Fibroblast of skin of back (primary cell): ENCODE results near the gene ACAA1.
A peak's percentile ranks its signal among the peaks of the same experiment; 100 is the strongest.

Experiments
- DNase-seq: peaks from one replicate; pipeline ENCODE4 v3.0.0-alpha.2; 2013

ACAA1 gene

DNA sequence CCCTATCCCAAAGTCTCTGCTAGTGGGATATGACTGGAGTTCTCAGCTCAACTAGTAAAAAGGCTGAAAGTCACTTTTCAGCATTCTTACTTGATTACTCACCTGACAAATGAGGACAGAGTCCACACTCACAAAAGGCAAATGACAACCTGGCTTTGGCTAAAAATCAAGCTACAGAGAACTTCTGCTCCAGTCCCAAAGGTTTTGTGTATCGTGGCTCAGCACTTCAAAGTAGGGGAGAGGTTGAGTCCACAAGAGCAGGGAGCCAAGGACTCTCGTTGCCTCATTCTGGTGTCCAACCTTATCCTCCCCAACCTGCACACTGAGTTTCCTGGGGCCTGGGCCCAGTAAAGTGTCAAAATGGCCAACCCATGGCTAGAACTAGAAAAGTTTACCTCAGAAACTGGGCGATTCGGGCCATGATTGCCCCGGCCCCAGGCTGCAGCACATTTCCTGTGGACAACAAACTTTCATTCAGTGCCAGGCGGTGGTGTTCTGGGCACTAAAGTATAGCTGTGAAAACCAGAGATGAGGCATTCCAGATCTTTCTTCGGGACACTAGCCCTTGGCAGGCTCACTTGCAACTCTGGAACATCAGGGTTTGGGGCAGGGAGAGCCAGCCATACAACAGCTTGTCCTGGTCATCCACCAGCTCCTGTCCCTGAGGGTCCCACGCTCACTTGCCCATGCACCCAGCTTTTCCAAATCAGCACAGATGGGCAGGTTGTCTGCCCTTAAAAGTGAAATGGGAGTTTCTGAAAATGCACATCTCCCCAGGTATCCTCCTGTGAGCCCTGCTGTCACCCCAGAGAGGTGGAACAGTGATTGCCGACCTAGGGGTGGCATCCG is 3.1 kb downstream of the ACAA1 start:
- DNase-seq = no peak

DNA sequence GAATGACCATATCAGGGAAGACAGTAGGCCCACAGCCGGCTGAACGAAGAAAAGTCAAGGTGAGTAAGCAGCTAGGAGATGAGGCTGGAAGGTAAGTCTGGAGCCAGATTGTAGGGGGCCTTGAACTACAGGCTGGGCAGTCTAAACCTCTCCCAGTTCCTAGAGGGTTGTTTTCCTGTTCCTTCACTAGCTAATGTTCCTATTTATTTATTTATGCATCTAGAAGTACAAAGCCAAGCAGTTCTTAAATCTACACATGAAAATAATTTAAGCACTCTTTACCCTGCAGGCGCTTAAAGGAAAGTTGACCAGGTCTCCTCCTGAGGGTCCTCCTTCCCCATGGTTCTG is 3.7 kb downstream of the ACAA1 start:
- no peak for DNase-seq

DNA sequence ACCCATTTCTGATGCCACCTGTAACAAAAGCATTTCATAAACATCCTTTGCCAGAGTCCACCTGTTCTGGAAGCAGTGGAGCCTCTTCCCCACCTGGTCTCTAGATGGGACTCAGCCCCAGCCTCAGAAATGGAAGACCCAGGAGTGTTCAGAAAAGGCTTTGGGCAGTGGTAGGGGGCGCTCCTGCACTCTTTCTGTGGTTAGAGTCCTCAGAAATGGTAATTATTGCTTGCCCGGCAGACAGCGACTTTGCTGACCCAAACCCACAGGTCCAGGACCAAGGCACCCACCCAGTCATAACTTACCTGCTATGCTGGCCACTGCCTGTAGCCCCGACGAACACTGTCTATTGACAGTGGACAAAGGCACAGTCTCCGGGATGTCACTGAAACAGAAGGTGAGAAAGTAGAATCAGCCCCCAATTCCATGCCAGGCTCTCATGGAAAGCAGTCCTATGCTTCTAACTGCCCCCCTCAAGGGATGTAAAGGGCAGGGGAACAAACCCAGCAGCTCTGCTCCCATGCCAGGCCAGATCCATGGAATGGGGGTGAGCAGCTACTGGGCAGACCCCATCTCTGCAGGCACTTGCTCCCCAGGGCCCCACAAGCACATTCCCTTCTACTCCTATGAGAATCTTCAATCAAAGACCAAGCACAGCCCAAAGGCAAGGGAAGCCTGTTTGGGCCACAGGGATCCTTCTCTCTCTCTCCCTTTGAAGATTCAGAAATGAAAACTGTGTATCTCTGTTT is 5.1 kb downstream of the ACAA1 start:
- peak; percentile 37 for DNase-seq

DNA sequence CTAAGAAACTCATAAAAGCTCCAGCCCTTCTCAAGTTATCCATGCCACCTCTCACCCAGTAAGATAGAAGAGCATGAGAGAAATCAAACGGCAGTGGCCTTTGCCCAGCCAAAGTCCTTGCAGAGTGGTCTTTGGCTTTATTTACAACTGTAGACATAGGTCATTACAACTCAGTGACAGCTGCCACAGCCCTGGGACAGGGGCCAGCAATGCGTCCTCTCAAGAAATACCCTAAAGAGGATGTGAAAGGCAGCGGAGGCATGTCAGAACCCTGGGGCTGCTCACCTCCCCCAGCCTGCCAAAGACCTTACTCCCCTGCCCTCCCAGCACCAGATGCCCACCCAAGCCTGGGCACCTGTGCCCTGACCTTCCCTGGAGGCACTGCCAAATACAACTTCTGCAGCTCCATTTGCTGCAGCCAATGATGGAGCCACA is 6.3 kb downstream of the ACAA1 start:
- DNase-seq = no peak

DNA sequence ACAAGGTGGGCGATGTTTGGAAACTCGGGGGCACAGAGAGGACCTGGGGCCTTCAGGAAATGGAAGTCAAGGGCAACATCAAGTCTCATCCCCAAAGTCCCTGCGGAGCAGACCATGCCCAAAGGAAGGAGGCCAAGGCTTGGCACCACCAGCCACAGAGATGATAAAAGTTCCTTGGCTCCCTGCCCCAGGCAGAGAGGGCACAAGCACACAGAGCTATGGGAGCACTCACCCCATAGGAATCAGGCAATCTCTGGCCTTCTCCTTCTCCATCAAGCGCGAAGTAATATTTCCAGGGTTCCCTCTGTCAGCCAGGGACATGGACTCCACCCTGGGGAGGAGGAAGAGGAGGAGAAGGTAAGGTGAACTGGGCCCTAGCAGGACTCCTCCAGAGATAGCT is 7.9 kb downstream of the ACAA1 start:
- DNase-seq = no peak

DNA sequence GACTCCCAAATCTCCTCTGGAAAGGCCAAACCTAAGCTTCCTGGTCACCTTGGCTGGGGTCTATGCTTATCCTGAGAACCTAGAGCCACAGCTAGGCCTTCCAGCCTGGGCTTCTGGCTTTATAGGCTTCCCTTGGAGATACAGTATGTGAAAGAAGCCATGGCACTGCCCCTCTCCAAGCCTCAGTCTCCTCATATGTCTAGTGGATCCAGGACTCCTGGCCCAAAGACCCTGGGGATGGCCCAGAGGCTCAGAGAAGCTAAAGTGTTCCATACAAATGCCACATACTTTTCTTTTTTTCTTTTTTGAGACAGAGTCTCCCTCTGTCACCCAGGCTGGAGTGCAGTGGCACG is 8.6 kb downstream of the ACAA1 start:
- no peak for DNase-seq

DNA sequence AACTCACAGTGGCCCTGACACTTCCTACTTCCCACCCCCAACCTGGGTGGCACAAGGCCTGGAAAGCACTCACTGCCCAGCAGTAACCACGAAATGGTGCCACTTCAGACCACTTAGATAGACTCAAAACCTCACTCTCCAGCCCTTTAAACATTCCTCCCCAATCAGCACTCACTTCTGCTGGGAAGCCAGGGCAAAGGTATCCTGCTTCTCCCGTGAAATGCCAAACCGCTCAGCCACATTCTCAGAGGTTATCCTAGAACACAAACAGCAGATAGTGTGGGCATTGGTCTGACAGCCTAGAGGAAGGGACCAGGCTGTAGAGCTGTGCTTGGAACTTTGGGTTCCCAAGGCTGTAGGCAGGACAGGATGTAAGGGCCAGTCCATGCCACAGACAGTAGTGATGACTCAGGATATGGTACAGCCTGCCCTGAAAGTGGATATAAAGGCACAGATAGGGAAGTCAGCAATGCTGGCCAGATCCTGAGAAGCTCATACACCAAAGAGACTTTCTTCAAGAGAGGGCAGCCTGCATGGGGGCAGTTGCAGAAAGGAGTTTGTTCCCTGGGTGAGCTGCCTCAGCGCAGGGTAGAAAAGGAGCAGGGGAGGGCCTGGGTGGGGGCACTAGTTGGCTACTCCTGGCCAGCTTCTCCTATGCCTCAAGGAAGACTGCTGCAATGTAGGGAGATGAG is 9.2 kb downstream of the ACAA1 start:
- DNase-seq = no peak

DNA sequence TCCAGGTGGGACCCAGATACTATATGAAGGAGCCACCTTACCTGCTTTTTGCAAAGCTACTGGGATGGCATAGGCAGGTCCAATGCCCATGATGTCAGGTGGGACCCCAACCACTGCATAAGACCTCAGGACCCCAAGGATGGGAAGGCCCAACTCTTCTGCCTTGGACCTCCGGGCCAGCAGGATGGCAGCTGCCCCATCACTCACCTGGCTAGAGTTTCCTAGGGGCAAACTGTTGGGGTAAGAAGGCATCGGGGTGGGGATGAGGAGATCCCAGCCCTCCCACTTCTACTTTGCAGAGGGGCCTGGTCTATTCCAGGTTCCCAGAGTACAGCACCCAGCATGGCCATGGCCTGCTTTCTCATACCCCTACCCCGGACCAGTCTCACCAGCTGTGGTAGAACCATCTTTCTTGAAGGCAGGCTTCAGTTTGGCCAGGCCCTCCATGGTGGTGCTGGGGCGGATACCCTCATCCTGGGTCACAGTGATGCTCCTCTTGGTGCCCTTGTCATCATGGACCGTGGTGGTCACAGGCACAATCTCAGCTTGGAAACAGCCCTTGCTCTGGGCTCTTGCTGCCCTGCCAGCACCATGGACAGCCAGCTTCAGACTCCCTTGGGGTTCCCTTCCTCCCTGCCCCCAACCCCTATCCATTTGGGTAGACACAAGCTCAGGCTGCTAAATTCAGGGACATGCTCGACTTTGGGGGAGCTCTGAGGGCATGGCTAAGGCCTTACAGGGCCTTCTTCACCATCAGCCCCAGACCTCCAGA is 10.6 kb downstream of the ACAA1 start:
- no peak for DNase-seq

DNA sequence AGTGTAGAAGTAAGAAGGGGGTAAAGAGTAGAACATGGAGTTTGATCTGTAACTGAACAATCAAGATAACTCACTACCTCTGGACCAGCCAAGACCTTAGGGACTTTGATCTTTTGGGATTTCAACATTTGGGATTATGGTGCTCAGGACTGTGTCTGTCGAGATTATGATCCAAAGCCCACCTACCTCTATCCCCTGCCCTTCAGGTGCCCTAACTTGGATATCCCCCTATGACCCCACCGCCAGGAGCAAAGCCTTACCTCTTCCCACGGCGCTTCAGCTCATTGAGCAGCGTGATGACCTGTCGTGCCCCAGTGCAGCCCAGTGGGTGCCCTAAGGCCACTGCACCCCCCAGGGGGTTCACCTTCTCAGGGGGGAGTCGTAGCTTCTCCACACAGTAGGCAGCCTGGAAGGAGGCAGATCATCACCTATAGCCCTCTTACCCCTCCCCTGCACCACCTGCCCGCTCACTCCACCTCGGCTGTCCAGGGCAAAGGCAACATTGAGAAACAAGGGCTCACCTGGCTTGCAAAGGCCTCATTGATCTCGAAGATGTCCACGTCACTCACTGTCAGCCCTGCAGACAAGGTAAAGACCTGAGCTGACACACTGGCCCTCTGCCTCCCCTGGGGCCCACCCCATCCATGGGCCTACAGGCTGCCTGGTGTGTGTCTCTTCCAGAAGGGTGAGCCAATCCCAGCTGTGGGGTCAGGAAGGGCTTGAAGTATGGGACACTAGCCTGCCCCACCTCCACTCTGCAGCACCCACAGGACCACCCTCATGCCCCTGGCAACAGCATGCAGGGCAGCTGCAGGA is 11.4 kb downstream of the ACAA1 start:
- no peak for DNase-seq

DNA sequence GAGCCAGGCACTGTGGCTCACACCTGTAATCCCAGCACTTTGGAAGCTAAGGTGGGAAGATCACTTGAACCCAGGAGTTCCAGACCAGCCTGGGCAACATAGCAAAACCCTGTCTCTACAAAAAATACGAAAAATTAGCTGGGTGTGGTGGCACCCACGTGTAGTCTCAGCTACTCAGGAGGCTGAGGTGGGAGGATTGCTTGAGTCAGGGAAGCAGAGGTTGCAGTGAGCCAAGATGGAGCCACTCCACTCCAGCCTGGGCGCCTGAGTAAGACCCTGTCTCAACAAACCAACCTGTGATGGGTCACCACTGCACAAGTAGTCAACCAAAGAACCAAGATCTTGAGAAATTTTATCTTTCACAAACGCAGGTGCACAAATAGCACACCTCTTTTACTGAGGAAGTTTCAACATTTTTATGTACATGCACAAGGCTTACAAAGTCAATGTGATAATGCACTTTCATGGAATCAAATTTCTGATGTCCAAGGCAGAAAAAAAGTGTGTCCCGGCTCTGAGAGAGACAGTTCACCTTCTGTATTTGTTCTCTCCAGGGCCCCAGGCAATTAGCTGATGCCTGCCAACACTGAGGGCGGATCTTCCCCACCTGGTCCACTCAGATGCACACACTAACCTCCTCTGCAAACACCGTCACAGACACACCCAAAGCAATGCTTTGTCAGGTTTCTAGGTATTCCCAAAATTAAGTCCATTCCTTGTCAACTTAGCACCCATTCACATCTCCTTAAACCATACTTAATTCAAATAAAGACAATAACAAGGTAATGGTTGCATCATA is 12.4 kb downstream of the ACAA1 start:
- DNase-seq = no peak

DNA sequence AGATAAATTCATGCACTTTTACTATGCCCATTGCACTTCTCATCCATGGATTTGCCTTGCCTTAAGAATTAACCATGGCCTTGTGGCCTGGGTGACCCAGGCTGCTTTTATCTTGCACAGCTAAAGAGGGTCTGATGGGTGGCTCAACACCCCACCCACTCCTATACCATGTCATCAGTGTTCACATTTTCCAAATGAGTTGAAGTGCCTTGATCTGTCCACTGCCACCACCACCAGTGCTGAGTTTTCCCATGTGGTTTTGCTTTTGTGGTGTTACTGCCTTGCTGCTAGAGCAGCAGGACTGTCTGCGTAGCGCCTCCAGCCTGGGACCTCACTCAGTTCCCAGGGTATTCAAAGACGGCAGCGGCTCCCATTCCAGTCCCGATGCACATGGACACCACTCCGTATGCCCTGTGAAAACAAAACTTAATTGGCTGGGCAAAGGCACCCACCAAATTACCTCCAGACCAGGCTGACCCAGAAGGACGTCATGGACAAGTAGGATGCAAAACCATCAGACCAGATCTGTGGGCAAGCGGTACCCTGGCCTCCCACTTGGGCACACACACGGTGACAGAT is 14.1 kb downstream of the ACAA1 start:
- DNase-seq = no peak

DNA sequence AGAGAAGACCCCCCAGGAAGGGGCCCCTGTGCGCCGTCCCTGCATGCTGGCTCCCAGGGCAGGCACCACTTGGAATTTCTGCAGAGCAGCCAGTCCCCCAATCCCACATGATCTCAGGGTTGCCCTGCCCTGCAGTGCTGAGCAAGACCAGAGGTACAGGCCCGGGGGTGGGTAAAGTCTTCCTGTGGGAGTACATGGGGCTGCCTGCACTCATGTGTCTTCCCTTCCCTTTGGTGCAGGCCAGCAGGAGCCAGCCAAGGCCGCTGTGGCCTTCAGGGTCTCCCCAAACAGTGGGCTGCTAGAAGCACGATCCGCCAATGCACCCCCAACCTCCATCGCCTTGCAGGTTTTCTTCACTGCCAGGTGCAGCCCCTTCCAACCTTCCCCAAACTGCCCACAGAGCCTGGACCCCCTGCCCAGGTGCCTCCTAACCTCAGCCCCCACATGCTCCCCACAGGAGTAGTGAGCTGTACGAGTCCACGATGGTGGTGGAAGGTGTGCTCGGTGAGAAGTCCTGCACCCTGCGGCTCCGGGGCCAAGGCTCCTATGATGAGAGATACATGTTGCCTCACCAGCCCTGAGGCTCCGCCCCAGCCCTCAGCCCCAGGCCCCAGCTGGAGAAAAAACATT is 15.0 kb downstream of the ACAA1 start:
- no peak for DNase-seq

DNA sequence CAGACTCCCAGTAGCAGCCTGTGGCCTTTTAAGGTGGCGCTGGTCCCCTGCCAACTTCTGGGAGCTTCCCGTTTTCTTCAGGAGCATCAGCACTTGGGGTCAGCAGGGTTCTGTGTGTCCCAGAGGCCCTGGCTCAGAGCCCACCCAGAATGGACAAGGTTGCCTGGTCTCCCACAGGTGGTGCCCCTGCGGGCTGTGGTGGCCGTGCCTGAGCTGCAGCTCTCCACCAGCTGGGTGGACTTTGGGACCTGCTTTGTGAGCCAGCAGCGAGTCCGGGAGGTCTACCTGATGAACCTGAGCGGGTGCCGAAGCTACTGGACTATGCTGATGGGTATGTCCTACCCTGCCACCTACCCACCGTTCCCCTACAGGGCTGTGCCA is 15.5 kb downstream of the ACAA1 start:
- no peak for DNase-seq

DNA sequence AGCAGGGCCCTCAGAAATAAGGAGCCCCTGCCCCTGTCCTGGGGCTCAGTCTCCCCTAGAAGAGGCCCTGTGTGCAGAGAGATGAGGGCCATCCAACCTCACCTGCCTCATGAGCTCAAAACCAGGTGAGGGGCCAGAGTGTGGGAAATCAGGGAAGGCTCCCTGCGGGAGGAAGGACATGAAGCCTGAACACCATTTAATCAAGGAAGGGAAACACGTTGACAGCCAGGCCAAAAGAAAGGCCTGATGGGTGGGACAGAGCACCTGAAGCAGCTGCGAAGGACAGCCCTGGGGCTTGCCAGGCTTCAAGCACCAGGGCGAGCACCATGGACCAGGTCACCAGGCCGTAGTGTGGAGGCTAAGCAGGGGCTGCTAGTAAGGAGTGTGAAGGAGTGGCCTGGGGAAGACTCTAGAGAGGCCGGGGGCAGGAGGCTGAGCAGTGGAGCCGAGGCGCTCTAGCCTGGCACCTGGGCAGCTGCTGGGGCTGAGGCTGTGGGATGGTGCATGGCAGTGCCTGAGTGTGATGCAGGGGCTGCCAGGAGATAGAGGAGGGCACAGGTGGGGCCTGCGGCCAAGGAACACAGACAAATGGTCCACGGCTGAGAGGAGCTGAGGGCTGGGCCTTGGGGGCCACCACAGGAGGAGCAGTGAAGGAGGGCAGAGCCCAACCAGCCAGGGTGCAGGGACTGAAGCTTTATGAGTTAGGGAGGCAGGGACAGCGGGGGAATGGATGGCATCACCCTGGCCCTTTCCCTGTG is 16.1 kb downstream of the ACAA1 start:
- no peak for DNase-seq

DNA sequence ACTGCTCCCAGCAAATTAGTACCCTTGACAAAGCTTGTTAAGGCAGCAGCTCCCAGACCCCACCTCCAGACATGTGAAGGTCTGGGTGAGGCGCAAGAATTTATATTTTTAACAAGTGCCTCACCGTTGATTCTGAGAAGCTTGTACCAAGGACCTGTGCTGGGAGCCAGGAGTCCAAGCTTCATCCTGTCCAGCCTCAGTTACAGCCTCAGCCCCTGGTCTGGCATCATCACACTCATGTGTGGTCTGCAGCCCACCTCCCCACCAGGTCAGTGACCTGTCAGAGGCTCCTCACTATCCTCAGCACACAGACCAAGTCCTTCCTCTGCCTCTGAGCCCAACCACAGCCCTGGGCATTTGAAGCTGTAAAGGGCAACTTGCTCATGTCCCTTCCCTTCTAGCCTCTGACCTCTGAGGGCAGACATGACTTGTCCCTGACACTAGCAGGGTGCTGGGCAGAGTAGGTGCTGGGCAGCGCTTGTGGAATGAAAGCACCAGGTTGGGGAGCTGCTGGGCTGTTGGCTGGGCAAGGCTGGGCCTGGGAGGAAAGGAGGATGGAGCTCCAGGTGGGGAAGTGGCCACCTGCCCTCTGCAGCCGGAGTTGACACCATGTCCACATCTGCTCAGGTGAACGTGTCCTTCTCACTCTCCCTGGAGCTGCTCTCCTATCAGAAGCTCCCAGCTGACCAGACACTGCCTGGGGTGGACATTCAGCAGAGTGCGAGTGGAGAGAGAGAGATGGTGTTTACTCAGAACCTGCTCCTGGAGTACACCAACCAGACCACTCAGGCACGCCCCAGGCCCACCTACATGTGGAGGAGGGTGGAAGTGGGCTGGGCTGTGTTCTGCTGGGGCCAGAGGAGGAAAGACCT is 16.9 kb downstream of the ACAA1 start:
- no peak for DNase-seq

DNA sequence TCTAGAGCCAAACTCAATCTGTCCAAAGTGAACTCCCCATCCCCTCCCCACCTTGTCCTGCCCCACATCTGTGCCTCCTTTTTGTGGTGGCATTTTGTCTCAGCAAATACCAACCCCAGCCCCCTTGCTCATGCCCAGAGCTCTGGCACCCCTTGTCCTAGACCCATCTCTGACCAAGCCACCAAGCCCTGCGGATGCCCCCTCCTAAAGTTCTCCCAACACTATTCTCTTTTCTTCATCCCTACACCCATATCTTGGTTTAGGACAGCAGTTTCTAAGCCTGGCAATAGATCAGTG is 17.7 kb downstream of the ACAA1 start:
- no peak for DNase-seq

DNA sequence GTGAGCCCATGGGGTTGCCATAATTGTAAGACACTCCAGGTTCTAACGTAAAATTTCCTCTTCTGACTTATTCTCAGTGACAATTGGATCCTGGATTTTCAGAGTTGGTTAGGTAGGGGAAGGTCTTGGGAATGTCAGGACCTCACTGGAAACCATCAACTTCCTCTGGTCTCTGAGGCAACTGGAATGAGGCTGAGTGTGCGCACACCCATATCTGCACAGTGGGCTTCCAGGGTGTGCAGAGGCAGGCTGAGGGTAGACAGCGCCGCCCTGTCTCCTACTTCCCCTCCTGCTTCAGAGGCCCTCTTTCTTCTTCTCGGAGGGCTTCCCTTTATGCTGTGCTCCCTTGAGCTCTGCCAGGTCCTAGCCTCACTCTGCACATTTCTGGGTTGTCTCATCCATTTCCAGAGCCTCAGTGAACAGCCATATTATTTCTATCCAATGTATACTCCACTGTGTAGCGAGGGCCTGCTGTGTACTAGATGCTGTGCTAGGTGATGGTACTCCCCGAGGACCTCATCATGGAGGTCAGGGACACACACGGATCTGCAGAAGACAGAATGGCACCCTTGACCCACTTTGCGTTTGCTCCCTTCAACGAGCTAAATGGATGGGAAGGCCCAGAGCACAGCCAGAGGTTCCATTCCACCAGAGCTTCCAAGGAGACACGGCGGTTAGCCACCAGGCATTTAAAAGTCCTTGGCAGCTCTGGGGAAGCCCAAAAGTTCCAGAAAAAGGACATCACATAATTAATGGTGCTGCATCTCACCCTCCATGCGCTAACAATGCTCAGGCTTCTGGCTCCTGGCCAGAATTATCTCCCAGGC is 18.3 kb downstream of the ACAA1 start:
- no peak for DNase-seq
